WERI-Rb-1 (cell line): ENCODE results near the gene ALB.
"Not testable (repeated sequence)": the region's sequence is repeated elsewhere in the genome, so short reads cannot be mapped to it uniquely, and the experiment has no call there.

Source experiments
- DNase-seq: peaks from one replicate; pipeline ENCODE4 v3.0.0-alpha.2; 2020
- H3K27ac ChIP-seq: fragments of 250-450 bp; sonication (Bioruptor Pico); 2 replicates; pipeline ENCODE4 v1.5.1; 2020; ENCODE audit warnings: mild to moderate bottlenecking, moderate library complexity
- H3K27me3 ChIP-seq: fragments of 250-450 bp; sonication (Bioruptor Pico); 2 replicates; pipeline ENCODE4 v1.5.1; 2021; ENCODE audit warnings: mild to moderate bottlenecking, low read depth, moderate library complexity; ENCODE audit not compliant: insufficient read depth, severe bottlenecking
- H3K36me3 ChIP-seq: fragments of 250-450 bp; sonication (Bioruptor Pico); 2 replicates; pipeline ENCODE4 v1.5.1; 2020; ENCODE audit warnings: mild to moderate bottlenecking, moderate library complexity
- H3K4me3 ChIP-seq: 2 replicates; pipeline ENCODE4 v1.5.1; 2011; ENCODE audit warnings: low read depth, mild to moderate bottlenecking, control low read depth, low read length
- H3K9me3 ChIP-seq: fragments of 250-450 bp; sonication (Bioruptor Pico); 2 replicates; pipeline ENCODE4 v1.5.1; 2021; ENCODE audit warnings: mild to moderate bottlenecking, moderate library complexity; ENCODE audit not compliant: severe bottlenecking
- TF ChIP-seq, protein P1 (sequence below): IDR thresholded peaks from 2 replicates; pipeline ENCODE4 v1.5.1; 2011; ENCODE audit warnings: low read depth, mild to moderate bottlenecking, control low read depth, inconsistent platforms, low read length

The ALB gene

GRCh38 chr4:73379946-73380345 is 24.1 kb upstream of the ALB start:
- Histone ChIP-seq H3K4me3 (no peak overlapping the region), H3K36me3 (no peaks in the 10 kb centered on the region), H3K27ac (no peak overlapping the region), H3K9me3 (no peaks in the 10 kb centered on the region), H3K27me3 (no peaks in the 10 kb centered on the region)
- TF ChIP-seq, protein P1, sequence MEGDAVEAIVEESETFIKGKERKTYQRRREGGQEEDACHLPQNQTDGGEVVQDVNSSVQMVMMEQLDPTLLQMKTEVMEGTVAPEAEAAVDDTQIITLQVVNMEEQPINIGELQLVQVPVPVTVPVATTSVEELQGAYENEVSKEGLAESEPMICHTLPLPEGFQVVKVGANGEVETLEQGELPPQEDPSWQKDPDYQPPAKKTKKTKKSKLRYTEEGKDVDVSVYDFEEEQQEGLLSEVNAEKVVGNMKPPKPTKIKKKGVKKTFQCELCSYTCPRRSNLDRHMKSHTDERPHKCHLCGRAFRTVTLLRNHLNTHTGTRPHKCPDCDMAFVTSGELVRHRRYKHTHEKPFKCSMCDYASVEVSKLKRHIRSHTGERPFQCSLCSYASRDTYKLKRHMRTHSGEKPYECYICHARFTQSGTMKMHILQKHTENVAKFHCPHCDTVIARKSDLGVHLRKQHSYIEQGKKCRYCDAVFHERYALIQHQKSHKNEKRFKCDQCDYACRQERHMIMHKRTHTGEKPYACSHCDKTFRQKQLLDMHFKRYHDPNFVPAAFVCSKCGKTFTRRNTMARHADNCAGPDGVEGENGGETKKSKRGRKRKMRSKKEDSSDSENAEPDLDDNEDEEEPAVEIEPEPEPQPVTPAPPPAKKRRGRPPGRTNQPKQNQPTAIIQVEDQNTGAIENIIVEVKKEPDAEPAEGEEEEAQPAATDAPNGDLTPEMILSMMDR: no peak
- no peak for DNase-seq

DNA sequence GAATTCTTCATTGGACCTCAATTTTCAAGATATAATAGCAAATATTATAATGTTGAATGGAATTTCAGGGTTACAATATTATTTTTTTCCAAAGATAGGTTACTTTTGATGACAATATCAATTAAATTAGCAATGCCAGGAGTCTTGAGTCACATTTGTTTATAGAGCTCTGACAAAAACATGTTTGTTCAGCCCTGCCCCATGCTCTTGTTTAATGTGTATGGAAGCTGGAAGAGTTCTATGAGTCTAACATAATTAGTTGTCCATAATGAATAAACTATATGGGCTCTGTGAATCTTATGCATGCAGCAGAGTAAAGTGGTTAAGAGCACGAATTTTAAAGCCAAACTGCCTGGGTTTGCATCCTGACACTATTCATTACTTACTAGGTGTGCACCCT is 22.9 kb upstream of the ALB start:
- H3K27me3 ChIP-seq: no peaks in the 10 kb centered on the region
- H3K9me3 ChIP-seq: no peaks in the 10 kb centered on the region
- H3K27ac ChIP-seq: no peak overlapping the region
- no peak for DNase-seq
- TF ChIP-seq, protein P1: no peak
- no peaks in the 10 kb centered on the region for H3K36me3 ChIP-seq
- H3K4me3 ChIP-seq: no peak overlapping the region

DNA sequence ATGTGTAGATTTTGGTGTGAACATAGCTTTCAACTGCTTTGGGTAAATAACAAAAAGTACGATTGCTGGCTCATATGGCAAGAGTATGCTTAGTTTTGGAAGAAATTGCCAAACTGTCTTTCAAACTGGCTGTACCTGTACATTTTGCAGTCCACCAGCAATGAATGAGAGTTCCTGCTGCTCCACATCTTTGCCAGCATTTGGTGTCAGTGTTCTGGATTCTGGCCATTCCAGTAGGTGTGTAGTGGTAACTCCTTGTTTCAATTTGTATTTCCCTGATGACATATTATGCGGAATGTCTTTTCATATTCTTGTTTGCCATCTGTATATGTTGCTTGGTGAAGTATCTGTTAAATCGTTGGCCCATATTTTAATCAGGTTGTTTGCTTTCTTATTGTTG is 20.6 kb upstream of the ALB start:
- no peak overlapping the region for H3K4me3 ChIP-seq
- TF ChIP-seq, protein P1: no peak
- DNase-seq: no peak
- no peaks in the 10 kb centered on the region for H3K27me3 ChIP-seq
- no peak overlapping the region for H3K27ac ChIP-seq
- H3K36me3 ChIP-seq: no peaks in the 10 kb centered on the region
- no peaks in the 10 kb centered on the region for H3K9me3 ChIP-seq

DNA sequence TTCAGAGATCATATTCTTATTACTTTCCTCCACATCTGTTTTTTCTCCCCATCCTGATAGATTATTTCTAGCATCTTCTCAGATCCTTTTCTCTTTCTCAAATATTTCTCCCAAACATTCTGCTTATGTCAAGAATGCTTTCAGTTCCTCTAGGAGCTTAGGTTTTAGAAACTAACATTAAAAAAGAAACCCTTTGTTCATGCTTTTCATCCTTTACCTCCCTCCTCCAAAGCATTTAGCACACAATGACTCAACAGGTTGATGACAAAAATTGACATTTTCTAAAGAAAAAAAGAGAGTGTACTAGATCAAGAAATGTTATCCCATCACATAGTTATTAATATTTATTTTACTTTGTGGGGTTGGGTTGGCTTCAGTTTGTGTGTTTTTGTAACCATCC is 16.5 kb upstream of the ALB start:
- no peak for DNase-seq
- H3K27ac ChIP-seq: no peak overlapping the region
- H3K4me3 ChIP-seq: no peak overlapping the region
- H3K27me3 ChIP-seq: no peaks in the 10 kb centered on the region
- no peaks in the 10 kb centered on the region for H3K9me3 ChIP-seq
- TF ChIP-seq, protein P1: no peak
- H3K36me3 ChIP-seq: no peaks in the 10 kb centered on the region

DNA sequence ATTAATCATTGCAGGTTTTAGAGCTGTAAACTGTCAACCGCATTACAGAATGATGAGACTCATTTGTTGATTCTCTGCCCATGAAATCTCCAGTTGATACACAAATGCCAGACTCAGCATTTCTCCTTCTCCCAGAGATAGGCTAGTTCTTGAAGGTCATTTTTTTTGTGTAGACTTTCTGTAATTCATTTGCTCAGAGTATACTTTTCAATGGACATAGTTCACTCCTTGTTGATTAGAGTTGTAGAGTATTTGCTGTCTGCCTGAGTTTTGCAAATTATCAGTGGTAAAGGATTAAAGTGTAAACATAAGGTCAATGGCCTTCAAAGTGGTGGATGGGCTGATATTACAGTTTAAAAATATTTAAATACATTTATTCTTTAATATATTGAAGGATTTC is 15.2 kb upstream of the ALB start:
- Histone ChIP-seq H3K36me3 (no peaks in the 10 kb centered on the region), H3K4me3 (no peak overlapping the region), H3K9me3 (no peaks in the 10 kb centered on the region), H3K27ac (no peak overlapping the region), H3K27me3 (no peaks in the 10 kb centered on the region)
- no peak for DNase-seq
- TF ChIP-seq, protein P1: no peak

- not testable (repeated sequence) for H3K36me3 ChIP-seq, H3K4me3 ChIP-seq, H3K27me3 ChIP-seq, H3K27ac ChIP-seq, H3K9me3 ChIP-seq, DNase-seq
Observed at GRCh38 chr4:73389663-73390062, 14.4 kb upstream of the ALB start.

GRCh38 chr4:73391774-73392173 is 12.3 kb upstream of the ALB start:
- H3K9me3 ChIP-seq: no peaks in the 10 kb centered on the region
- H3K4me3 ChIP-seq: no peak overlapping the region
- no peaks in the 10 kb centered on the region for H3K27me3 ChIP-seq
- no peak overlapping the region for H3K27ac ChIP-seq
- no peaks in the 10 kb centered on the region for H3K36me3 ChIP-seq
- TF ChIP-seq, protein P1: no peak
- no peak for DNase-seq
